A549 (cell line): ENCODE measurements around the gene EFNA5.

ENCODE experiments used
- CEBPB ChIP-seq, 2 experiments: fragments of >200 bp in 1 of 2; sonication (Bioruptor Twin) in 1 of 2; formaldehyde crosslinking in 1 of 2; IDR thresholded peaks; 2 replicates each; pipeline ENCODE4 v1.6.1; 2012 to 2016
- CHD4 ChIP-seq: fragments of 200-600 bp; sonication (generic); IDR thresholded peaks from 2 replicates; pipeline ENCODE4 v1.6.1; 2016; ENCODE audit warnings: antibody characterized with exemption, mild to moderate bottlenecking, borderline replicate concordance
- CTCF ChIP-seq: fragments of >200 bp; sonication (Bioruptor Twin); formaldehyde crosslinking; IDR thresholded peaks from 3 replicates; pipeline ENCODE4 v1.5.1; 2016
- KDM1A ChIP-seq: fragments of 200-600 bp; sonication (generic); IDR thresholded peaks from 2 replicates; pipeline ENCODE4 v1.6.1; 2016; ENCODE audit warnings: low read depth, mild to moderate bottlenecking
- POLR2A ChIP-seq: IDR thresholded peaks from 2 replicates; pipeline ENCODE4 v1.6.1; 2012; ENCODE audit warnings: mild to moderate bottlenecking, low read length
- RAD21 ChIP-seq, 2 experiments: fragments of >200 bp in 1 of 2; sonication (Bioruptor Twin) in 1 of 2; formaldehyde crosslinking in 1 of 2; IDR thresholded peaks in 1 of 2; conservative IDR thresholded peaks in 1 of 2; 2 replicates in 1 of 2; 3 replicates in 1 of 2; pipeline ENCODE4 v1.6.1; 2012 to 2018; ENCODE audit warnings: inconsistent platforms in 1 of 2
- RFX5 ChIP-seq: fragments of 450-650 bp; IDR thresholded peaks from 2 replicates; pipeline ENCODE4 v1.7.1; 2014; ENCODE audit warnings: antibody characterized with exemption, mild to moderate bottlenecking, moderate library complexity
- TF ChIP-seq, protein P1 (sequence below): IDR thresholded peaks from 2 replicates; pipeline ENCODE4 v1.6.1; 2012

GRCh38 chr5:107330903-107331302 lies 339.8 kb downstream of the EFNA5 start:
- TF ChIP-seq POLR2A (no peak), CEBPB (IDR thresholded peaks at IDR 0.05) (no peak), CTCF (no peak), RAD21 (conservative IDR thresholded peaks at IDR 0.05 in 1 of 2, IDR thresholded peaks at IDR 0.05 in 1 of 2) (no peak), KDM1A (no peak), RFX5 (no peak), CHD4 (no peak)
- TF ChIP-seq, protein P1, sequence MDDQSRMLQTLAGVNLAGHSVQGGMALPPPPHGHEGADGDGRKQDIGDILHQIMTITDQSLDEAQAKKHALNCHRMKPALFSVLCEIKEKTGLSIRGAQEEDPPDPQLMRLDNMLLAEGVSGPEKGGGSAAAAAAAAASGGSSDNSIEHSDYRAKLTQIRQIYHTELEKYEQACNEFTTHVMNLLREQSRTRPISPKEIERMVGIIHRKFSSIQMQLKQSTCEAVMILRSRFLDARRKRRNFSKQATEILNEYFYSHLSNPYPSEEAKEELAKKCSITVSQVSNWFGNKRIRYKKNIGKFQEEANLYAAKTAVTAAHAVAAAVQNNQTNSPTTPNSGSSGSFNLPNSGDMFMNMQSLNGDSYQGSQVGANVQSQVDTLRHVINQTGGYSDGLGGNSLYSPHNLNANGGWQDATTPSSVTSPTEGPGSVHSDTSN: no peak
